ENCODE results near the gene DEPP1. TPM values are rescaled to one million over a fixed set of nuclear protein-coding genes. Genes with fewer than 3 reads are reported as not detected.

DEPP1 gene
- total and polyA plus RNA-seq, 2 donors (not counting 3 experiments of a cell fraction or from before 2014, with no cell fraction given) = 364 to 951 TPM

- Histone ChIP-seq H3K9me1 (replicated peaks; ENCODE audit: control insufficient read depth, extremely low read depth, insufficient read depth, low read length) (no peaks in the 10 kb centered on the region), H3K9ac (replicated peaks; ENCODE audit: extremely low read depth, insufficient read depth, low read length) (peak overlapping the region; percentile 40), H3K27me3 (ENCODE audit: control insufficient read depth in 2 of 2, insufficient read depth in 2 of 2, low read length in 2 of 2) (no peaks in the 10 kb centered on the region), H3K36me3 (ENCODE audit: control insufficient read depth in 2 of 2, extremely low read depth in 1 of 2, insufficient read depth in 2 of 2, low read length in 2 of 2) (no peaks in the 10 kb centered on the region), H3K27ac (ENCODE audit: insufficient read depth, low read depth, low read length) (peak overlapping the region; percentile 72), H3K4me1 (ENCODE audit: control insufficient read depth, extremely low read depth, insufficient read depth, low read length) (peaks cover 31% of the 10 kb centered on the region), H2AFZ (ENCODE audit: low read depth, low read length) (no peak overlapping the region), H3K4me3 (replicated peaks in 1 of 3; ENCODE audit: insufficient read depth in 1 of 3, low read depth in 1 of 3, low read length in 3 of 3) (no peak overlapping the region), H4K20me1 (replicated peaks; ENCODE audit: control insufficient read depth, extremely low read depth, insufficient read depth, low read length) (no peaks in the 10 kb centered on the region), H3K4me2 (ENCODE audit: insufficient read depth, low read length) (no peak overlapping the region), H3K79me2 (ENCODE audit: control insufficient read depth, insufficient read depth, low read length) (peaks cover 12% of the 10 kb centered on the region), H3K9me3 (replicated peaks; ENCODE audit: control insufficient read depth, insufficient read depth, low read length) (no peaks in the 10 kb centered on the region)
- DNase-seq (ENCODE audit: low read depth, low spot score) = no peak
- FAIRE-seq = no peak
- ChIA-PET CTCF (interaction anchor here (1.1 kb wide), 1 partner anchor 64 kb away, joined by 5 read pairs; no protein-coding TSS in a partner anchor), POLR2A (no interaction called here)
- dilution Hi-C loops (cut with MboI; ENCODE audit: extremely low pct_ligation_motif_present, low sequenced_read_pairs) = no loop called here
- no TSS peak for BruUV-seq (replicated peaks)
- TF ChIP-seq MYC (IDR thresholded peaks at IDR 0.05; ENCODE audit: low read depth, low read length) (no peak), JUN (IDR thresholded peaks at IDR 0.05; ENCODE audit: borderline replicate concordance, insufficient read depth, insufficient read length, low read depth) (no peak), POLR2AphosphoS5 (IDR thresholded peaks at IDR 0.05; ENCODE audit: insufficient read depth, low read depth, low read length) (no peak), GATA2 (IDR thresholded peaks at IDR 0.05; ENCODE audit: insufficient read depth, insufficient read length, low read depth, low read length) (no peak), POLR2A (IDR thresholded peaks at IDR 0.05; ENCODE audit: low read depth, low read length) (no peak), CTCF (IDR thresholded peaks at IDR 0.05; ENCODE audit: extremely low read depth in 1 of 2, insufficient read depth in 1 of 2, low read depth in 1 of 2, low read length in 2 of 2) (no peak), EZH2 (IDR thresholded peaks at IDR 0.05; ENCODE audit: borderline replicate concordance, low read depth, low read length, severe bottlenecking) (no peak), FOS (IDR thresholded peaks at IDR 0.05; ENCODE audit: borderline replicate concordance, insufficient read depth, low read length) (no peak)
- TF ChIP-seq, protein P1, sequence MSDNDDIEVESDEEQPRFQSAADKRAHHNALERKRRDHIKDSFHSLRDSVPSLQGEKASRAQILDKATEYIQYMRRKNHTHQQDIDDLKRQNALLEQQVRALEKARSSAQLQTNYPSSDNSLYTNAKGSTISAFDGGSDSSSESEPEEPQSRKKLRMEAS (IDR thresholded peaks at IDR 0.05; ENCODE audit: insufficient read depth, insufficient read length) = no peak
- intact Hi-C loops (cut with micrococcal nuclease) = no loop called here
These were observed 18.6 kb upstream of the DEPP1 start for GRCh38 chr10:44997105-44997748.
